DMS153 (cell line): ENCODE results near the gene PTPN14.

Source experiments
- DNase-seq: peaks from one replicate; lab custom pipeline; 2025; lab: John Stamatoyannopoulos, UW

The PTPN14 gene

GRCh38 chr1:214310777-214311690 is 240.4 kb downstream of the PTPN14 start:
- DNase-seq, result no peak

- no peak for DNase-seq
Measured at GRCh38 chr1:214310010-214310409, 241.4 kb downstream of the PTPN14 start.

GRCh38 chr1:214306269-214306668 is 245.1 kb downstream of the PTPN14 start:
- no peak for DNase-seq

GRCh38 chr1:214305164-214305751 is 246.1 kb downstream of the PTPN14 start:
- no peak for DNase-seq

GRCh38 chr1:214303141-214303930 is 248.1 kb downstream of the PTPN14 start:
- DNase-seq, result no peak

- no peak for DNase-seq
Measured at GRCh38 chr1:214301526-214301925, 249.9 kb downstream of the PTPN14 start.

GRCh38 chr1:214300149-214300780 is 251.1 kb downstream of the PTPN14 start:
- DNase-seq, result no peak
